ENCODE measurements around the gene ACTL10.
"Not testable (repeated sequence)": the region's sequence is repeated elsewhere in the genome, so short reads cannot be mapped to it uniquely, and the experiment has no call there.

Gene ACTL10

DNA sequence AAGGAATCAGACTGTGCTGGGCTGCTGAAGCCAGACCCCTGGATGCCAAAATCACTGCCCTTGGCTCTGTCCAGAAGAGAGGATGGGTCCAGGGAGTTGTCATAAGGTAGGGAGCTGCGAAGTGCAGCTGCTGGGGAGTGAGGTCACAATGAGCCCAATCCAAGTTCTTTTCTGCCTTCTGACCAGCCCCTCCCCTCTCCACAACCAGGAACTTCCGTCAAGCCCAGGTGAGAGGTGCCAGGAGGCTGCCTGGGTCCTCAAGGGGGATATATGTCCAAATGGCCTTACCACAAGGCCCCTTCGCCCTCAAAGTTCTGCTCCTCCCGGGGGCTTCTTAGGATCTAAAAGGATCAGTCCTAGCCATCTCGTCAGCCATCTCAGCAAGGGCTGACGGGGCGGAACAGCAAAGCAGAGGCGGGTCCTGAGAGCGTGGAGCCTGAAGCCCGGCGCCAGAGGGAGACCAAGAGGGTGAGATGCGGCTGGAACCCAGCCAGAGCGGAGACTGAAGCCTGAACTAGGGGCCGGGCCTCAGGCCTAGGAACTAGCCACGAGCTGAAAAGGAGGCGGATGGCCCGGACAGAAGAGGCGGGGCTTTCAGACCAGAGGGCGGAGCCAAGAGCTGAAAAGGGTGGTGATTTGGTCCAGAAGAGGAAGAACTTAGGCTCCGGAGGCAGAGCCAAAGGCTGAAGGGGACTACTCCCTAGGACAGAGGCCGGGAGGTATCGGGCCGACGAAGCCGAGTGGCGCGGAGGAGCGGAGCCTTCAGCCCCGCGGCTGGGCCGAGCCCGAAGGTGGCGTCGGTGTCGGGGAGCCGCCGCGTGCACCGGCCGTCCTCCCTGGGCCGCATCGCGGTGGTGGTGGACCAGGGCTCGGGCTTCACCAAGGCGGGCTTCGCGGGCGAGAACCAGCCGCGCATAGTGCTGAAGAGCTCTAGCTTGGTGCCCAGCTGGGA, at the start of gene ACTL10:
ACTL10 (plus strand) TSS at position 651 of the 952 bp plus-strand sequence. CDS start 555 bp downstream, outside the sequence.
- DNase-seq = peak; percentile 92

DNA sequence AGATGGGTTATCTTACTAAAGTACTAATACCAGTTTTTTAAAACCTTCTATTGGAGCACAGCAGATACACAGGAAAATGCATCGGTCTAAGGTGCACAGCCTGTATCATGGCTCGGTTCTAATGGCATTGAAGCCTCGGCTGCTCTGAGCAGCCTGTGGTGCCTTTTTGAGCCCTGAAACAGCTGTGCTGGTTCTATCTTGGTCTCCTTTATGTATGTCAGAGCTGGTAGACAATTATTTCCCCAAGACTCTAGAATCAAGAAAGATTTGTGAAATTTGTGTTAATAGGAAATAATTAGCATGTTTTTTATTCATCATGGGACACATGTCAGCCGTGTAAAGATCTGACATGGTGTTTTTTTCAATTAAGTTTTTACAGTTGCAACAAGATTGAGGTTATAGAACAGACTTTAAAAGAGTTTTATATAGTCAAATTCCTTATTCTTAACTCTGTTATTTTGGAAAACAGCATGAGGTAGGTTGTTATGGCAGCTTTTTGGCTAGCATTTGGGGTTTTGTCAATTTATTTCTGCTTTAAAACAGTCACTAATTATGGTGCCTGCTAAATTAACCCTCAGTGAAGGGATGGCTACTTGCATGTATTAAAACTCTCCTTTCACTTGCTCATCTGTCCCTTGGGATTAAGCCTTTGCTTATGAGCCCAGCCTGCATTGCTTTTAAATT, 44.9 kb upstream of the ACTL10 start:
- DNase-seq = no peak

DNA sequence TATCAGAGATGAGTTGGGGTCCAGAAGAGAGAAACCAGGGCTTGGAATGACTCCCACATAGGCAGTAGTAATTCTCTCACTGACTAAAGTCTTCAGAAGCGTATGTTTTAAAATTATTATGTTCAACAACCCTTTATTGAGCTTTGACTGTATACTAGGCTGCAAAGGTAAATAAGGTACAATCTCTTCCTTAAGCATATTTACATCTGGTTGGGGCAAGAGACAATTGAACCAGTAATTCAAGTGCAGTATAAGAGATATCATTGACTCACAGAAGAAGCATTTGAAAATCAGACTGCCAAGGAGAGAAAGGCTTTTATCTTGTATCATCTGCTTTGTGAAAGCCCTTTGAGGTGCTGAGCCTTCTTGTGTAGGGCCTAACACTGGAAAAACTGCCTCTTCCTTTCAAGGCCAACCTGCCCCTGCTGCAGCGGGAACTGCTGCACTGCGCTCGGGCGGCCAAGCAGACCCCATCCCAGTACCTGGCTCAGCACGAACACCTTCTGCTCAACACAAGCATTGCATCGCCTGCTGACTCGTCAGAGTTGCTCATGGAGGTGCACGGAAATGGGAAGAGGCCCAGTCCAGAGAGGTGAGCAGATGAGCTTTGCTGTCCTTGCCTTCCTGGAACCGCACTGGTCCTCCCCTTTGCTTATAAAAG, 43.9 kb upstream of the ACTL10 start:
- no peak for DNase-seq

DNA sequence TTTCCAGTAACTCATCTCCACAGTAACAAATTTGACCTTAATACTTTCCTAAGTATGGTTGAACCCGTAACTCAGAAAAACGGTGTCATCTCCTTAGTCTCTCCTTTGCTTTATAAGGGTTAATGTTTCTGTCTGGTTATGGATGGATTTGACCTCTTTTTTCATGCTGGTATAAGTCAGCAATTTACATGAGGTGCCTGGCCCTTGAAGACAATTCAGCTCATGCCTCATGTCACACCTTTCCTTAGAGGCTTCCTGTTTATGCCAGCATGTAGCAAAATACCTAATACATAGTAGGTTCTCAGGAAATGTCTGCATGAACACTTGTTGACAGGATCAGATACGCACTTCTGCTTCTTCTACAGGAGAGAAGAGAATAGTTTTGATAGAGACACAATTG, 42.3 kb upstream of the ACTL10 start:
- no peak for DNase-seq

DNA sequence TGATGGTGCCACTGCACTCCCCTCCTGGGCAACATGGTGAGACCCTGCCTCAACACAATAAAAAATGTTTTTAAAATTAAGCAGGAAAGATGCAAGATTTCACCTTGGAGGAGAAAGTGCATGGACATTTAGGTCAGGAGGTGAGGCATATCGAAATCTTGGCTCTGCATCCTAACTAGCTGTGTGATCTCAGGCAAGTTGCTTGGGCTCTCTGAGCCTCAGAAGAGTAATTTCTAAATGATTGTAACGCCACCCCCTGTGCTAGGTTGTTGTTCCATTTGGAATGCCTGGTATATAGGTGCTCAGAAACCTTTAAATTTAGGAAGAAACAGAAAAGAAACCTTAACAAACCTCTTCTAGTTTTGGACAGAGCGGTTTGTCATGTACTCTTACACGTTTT, 40.6 kb upstream of the ACTL10 start:
- DNase-seq = no peak

DNA sequence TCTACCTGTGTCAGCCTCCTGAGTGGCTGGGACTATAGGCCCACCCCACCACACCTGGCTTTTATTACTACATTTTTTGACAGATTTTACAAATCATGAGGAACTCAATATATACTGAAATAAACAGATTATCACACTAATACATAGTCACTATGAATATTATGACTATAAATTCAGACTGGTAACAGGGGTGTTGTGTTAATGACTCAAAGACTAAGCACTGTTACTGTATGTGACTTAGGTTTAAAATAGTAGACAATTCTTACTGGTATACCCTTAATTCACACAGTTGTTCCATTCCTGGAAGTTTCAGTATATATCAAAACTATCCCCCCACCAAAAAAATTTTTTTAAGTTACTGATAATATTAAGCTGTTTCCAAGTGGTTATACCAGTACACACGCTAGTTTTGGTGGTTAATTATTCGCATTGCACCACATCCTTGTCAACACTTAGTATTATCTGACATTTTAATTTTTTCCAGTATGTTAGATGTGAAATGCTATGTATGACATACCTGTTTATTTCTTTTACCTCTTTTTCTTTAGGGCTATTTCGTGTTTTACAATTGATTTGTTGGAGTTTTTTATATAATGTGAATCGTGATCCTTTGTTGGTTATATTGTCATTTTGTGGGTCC, 39.0 kb upstream of the ACTL10 start:
- no peak for DNase-seq

DNA sequence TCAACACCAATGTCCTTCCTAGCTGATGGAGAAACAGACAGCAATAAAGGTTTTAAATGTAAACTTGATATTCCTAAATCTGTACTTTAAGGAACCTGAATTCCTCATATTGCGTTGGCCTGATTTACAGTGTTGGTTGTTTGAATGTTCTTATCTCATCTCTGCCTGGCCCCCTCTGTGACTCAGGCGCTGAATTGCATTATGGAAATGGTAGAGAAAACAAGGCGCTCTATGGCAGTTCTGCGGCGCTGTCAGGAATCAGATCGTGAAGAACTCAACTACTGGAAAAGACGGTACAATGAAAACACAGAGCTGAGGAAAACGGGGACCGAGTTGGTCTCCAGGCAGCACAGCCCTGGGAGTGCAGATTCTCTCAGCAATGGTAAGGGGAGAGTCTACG, 37.2 kb upstream of the ACTL10 start:
- no peak for DNase-seq

DNA sequence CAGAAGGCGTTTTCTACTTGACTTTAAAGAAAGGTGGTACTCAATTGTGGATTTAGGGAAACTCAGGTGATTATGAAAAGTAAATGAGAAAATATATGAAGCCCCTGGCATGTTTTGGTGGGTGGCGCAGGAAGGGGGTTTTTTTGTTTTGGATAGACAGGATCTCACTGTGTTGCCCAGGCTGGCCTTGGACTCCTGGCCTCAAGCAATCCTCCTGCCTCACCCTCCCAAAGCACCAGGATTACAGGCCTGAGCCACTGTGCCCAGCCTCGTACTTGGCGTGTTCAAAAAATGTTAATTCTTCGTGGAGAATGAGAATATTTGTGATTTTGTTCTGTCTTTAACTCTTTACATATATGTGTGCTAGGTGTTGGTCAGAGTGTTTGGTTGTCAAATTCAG, 36.8 kb upstream of the ACTL10 start:
- no peak for DNase-seq

DNA sequence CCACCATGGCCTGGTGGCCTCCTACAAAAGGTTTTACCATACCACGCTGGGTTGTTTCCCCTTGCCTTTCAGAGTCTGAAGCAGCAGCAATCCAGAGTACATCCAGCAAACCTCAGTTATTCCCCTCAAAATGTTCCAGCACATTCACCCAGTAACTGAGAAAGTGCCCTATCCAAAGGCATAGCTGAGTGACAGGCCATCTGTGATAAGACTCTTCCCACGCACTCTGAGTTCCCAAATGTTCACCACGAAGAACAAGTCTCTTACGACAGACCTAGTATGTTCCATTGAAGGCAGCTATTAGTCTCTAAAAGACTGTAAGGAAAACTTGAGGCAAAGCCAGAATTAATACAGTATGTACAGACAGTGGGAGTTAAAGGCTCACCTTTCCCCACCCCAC, 36.2 kb upstream of the ACTL10 start:
- DNase-seq = no peak

DNA sequence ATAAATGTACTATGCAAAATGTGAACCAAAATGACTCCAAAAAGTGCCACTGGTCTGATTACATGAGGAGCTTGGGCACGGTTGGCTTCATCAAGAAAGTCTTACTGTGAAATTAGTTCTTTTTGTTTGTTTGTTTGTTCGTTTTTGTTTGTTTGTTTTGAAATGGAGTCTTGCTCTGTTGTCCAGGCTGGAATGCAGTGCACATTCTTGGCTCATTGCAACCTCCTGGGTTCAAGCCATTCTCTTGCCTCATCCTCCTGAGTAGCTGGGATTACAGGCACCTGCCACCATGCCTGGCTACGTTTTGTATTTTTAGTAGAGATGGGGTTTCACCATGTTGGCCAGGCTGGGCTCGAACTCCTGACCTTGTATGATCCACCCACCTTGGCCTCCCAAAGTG, 34.8 kb upstream of the ACTL10 start:
- not testable (repeated sequence) for DNase-seq

DNA sequence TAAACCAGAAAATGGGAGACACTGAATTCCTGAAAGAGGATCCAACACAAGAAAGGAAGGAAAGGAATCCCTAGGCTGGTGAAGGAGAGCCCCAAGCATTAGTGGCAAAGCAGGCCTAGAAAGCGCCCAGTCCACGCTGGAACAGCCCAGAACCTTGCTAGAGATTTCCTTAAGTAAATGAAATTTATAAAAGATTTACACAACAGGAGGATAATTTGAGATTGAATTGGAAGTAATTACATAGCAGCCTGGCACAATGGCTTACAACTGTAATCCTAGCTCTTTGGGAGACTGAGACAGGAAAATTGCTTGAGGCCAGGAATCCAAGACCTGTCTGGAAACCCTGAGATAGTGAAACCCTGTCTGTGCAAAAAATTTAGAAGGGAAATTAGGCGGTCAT, 31.4 kb upstream of the ACTL10 start:
- DNase-seq = no peak

DNA sequence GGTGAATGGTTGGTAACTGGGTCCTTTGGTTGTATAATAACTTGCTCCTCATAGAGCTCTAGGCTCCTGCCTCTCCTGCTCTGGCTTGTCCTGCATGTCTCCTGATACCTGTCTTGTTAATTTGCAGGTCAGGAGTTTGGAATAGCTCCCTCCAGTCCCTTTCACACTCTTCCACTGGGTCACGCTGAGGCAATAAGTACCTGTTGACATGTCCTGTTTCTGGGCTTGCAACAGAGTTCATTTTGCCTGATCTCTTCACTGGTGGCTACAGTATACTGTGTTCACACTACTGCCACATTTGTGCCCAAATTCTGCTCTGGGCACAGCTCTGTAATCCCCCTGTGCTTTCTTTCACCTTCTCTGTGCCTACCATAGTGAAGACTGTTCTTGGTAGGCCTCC, 30.0 kb upstream of the ACTL10 start:
- DNase-seq = no peak

DNA sequence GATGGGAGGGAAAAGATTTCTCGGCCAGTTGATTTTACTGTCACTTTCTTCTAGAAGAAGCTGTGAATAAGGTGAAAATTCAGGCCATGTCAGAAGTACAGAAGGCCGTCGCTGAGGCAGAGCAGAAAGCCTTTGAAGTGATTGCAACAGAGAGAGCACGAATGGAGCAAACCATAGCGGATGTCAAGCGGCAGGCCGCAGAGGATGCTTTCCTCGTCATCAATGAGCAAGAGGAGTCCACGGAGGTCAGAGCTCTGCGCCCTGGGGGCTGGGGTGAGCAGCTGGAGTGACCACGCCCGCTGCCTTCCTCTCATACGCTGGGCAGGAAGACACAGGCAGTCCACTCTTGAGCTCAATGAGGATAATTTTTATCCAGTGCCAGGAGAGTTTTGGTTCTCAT, 26.5 kb upstream of the ACTL10 start:
- no peak for DNase-seq

DNA sequence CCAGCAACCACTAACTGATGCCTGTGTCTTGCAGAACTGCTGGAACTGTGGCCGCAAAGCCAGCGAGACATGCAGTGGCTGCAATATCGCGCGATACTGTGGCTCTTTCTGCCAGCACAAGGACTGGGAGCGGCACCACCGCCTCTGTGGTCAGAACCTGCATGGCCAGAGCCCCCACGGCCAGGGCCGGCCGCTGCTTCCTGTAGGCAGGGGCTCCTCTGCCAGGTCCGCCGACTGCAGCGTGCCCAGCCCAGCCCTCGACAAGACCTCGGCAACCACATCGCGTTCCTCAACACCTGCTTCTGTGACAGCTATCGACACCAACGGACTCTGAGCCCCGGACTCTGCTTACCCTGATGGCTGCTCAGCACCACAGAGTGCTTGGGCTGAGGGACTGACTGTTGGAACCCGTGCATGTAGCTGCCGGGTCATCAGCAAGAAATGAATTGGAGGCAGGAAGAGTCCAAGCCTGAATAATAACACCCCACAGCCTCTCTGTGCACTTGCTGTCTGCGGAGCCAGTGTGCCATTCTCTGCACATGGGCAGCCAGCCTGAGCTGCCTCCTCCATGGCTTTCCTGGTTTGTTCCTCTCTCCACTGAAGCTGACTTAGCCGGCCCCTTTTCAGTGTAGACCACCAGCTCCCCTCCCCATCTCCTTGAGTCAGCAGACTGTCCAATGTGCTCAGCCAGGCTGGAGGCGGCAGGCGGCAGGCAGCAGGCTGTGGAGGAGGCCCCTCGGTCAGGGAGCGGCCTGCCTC, 22.3 kb upstream of the ACTL10 start:
- DNase-seq = no peak

DNA sequence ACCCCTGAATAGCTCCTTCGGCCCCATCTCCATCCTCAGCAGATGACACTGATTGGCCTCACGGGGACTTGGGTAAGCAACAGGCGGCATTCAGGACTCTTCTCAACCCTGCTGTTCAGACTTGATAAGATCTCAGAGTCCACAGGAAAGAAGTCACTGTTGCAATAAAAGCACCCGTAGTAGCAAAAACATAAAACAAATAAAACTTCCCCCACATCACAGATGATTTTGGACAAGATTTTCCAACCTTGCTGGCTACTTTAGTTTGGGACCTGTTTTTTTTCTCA, 21.7 kb upstream of the ACTL10 start:
- DNase-seq = no peak

DNA sequence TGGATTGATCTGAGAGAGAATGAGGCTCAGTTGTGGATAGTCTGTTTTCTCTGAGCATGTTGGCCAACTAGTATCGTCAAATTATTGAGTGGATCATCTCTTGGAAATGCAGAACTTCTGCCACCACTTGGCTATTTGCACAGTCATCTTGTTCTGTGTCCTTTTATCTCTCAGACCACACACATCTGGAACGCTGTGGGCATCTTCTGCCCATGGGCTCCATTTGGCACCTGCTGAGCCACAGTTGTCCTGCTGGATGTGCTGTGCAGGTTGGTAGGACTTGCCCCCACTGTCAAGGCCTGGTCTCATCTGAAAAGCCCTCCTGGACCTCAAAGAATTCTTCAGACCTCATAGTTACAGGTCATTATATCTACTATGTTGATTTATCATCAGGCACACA, 21.3 kb upstream of the ACTL10 start:
- no peak for DNase-seq

DNA sequence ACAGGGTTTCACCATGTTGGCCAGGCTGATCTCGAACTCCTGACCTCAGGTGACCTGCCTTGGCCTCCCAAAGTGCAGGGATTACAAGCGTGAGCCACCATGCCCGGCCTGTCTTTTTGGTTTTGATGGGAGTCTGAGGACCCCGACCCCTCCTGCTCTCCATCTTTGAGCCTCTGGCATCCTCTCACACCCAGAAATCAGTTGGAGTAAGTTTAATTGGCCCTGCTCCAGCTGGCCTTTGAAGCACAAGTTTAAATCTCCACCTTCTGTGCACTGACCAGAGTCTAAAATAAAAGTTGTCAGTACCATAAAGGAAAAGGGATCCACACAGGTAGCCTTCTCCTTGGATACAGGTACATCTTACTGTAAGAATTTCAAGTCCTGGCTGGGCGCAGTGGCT, 20.6 kb upstream of the ACTL10 start:
- no peak for DNase-seq

DNA sequence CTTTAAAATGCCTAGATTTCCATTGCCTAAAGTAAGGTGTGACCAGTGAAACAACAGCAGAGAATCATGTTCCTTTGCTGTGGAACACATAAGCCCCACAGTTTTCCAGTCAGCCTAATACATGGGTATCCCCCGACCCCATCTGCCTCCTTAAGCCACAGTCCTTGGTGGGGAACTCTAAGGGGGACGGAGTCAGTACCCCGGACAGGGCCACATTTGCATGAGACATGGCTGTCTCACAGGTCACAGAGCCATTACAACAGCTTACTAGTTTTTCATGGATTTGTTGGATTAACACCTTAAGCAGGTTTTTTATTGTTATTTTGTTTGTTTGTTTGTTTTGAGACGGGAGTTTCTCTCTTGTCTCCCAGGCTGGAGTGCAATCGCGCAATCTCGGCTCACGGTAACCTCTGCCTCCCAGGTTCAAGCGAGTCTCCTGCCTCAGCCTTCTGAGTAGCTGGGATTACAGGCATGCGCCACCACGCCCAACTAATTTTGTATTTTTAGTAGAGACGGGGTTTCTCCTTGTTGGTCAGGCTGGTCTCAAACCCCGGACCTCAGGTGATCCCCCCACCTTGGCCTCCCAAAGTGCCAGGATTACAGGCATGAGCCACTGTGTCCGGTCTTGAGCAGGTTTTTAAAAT, 19.7 kb upstream of the ACTL10 start:
- not testable (repeated sequence) for DNase-seq

DNA sequence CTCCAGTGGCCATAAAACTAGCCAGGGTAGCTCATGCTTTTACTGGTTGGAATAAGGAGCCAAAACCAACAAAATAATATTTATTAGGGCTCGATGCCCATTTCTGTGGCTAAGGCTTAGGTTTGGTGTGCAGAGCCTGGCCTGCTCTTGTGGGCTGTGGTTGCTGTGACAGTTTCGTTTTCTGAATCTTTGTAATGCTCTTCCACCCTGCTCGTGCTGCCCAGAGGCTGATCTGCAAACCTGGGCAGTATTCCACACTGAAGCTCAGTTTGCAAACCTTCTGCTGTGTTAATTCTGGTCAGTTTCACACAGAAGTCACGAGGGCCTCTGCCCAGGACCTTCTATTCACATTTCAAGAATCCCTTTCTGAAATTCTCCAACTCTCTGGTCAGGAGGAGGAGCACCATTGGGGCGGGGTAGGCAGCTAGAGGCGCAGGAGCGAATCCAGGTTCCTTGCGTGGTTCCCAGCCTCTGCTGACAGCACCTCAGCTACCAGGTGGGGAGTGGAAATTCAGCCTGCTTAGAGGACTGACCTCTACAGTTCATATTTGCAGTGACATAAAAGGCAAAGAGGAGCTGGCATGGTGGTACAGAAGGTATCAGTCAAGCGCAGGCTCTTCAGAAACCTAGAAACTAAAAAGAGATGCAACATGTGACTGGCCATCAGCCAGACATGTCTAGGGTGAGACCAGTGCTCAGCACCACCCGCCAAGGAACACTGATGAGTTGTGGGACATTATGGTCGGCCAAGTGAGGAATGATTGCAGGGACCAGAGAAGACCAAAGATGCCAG, 18.9 kb upstream of the ACTL10 start:
- DNase-seq = no peak

DNA sequence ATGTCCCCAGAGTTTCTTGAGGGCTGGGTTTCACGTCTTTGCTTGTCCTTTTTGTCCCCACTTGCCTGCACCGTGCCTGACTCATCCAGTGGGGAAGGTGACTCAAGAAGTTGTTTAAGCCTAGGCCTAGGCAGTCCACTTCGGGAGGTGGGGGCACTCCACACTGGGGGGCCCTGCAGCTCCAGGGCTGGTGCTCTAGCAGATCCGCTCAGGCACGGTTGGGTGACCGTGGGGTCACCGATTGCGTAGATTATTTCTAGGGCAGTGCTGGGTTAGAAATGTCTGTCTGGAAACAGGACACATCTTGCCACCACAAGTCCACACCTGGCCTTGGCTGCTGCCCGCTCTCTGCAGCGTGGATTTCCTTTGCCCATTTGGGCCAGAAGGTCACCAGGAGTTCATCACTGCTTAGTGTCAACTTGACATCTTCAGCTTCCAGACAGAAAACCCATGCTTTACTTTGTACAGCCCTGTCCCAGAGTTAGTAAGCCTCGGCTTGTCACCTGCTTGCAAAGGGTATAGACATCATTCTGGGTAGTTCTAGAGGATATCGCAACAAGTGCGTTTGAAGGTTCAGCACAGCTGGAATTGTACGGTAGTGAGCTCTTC, 18.2 kb upstream of the ACTL10 start:
- no peak for DNase-seq

DNA sequence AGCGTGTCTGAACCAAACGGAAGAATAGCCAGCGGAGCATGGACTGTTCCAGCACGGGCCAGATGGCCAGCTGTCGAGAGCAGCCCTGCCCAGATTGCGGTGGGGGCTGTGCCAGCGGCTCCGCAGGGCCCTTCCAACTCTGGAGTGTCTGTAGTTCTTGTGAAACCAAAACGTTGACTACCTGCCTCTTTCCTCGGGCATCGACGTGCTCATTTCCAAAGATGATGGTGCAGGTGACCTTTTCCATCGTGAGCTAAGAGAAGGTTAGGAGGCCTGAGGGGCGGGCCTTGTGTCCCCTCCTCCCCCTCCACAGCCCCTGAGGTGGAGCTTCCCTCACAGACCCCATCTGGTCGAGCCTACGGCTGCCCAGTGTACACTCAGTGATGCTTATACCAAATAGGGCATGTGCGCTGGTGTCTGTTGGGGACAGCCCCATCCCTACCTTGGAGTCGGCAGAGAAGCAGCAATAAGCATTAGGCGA, 17.5 kb upstream of the ACTL10 start:
- DNase-seq = no peak
